ENCODE data around the gene EIPR1.

DNA sequence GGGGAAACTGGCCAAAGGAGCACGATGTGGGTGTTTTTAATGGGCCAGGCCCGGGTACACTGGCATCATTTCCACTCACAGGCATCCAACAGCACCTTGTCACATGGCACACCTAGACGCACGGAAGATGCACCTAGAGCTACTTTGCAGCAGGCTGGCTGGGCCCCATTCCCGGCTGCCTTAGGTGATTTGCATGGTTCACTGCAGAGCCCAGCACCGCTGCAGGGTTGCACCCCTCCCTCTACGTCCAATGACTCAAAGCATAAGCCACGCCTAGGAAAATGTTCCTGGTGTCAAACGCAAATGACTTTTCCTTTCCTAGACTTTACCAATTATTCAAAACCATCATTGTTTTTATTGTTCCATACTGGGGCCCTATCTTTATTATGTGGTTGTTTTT is 222.9 kb downstream of the EIPR1 start:
- TF ChIP-seq, protein P1, sequence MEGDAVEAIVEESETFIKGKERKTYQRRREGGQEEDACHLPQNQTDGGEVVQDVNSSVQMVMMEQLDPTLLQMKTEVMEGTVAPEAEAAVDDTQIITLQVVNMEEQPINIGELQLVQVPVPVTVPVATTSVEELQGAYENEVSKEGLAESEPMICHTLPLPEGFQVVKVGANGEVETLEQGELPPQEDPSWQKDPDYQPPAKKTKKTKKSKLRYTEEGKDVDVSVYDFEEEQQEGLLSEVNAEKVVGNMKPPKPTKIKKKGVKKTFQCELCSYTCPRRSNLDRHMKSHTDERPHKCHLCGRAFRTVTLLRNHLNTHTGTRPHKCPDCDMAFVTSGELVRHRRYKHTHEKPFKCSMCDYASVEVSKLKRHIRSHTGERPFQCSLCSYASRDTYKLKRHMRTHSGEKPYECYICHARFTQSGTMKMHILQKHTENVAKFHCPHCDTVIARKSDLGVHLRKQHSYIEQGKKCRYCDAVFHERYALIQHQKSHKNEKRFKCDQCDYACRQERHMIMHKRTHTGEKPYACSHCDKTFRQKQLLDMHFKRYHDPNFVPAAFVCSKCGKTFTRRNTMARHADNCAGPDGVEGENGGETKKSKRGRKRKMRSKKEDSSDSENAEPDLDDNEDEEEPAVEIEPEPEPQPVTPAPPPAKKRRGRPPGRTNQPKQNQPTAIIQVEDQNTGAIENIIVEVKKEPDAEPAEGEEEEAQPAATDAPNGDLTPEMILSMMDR (IDR thresholded peaks at IDR 0.05; ENCODE audit: extremely low read depth in 1 of 2, insufficient read depth in 1 of 2, low read depth in 1 of 2, low read length in 2 of 2): no peak
- no peak for TF ChIP-seq POLR2A (IDR thresholded peaks at IDR 0.05; ENCODE audit: low read depth, low read length)
- no peak for TF ChIP-seq JUN (IDR thresholded peaks at IDR 0.05; ENCODE audit: borderline replicate concordance, insufficient read depth, insufficient read length, low read depth)
- TF ChIP-seq MYC (IDR thresholded peaks at IDR 0.05; ENCODE audit: low read depth, low read length): no peak
- TF ChIP-seq, protein P2, sequence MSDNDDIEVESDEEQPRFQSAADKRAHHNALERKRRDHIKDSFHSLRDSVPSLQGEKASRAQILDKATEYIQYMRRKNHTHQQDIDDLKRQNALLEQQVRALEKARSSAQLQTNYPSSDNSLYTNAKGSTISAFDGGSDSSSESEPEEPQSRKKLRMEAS (IDR thresholded peaks at IDR 0.05; ENCODE audit: insufficient read depth, insufficient read length): no peak
- TF ChIP-seq EZH2 (IDR thresholded peaks at IDR 0.05; ENCODE audit: borderline replicate concordance, low read depth, low read length, severe bottlenecking): no peak
- no peak for TF ChIP-seq POLR2AphosphoS5 (IDR thresholded peaks at IDR 0.05; ENCODE audit: insufficient read depth, low read depth, low read length)
